GM19463 (cell line): ENCODE data around the gene FKBP9.
A peak's percentile ranks its signal among the peaks of the same experiment; 100 is the strongest.
"Not testable (repeated sequence)": the region's sequence is repeated elsewhere in the genome, so short reads cannot be mapped to it uniquely, and the experiment has no call there.

Experiments
- ATAC-seq: cut with Tn5 transposase; IDR thresholded peaks from one replicate; pipeline ENCODE4 v1.9.1; 2021; ENCODE audit warnings: mild to moderate bottlenecking, moderate library complexity; ENCODE audit not compliant: unreplicated experiment

Gene FKBP9

GRCh38 chr7:32947420-32947983 lies 9.7 kb upstream of the FKBP9 start:
- no peak for ATAC-seq

GRCh38 chr7:32948202-32948601 lies 9.0 kb upstream of the FKBP9 start:
- ATAC-seq: no peak

- no peak for ATAC-seq
Measured at GRCh38 chr7:32952876-32953275, 4.4 kb upstream of the FKBP9 start.

- no peak for ATAC-seq
Measured at GRCh38 chr7:32958046-32959025, 1.1 kb downstream of the FKBP9 start.

- not testable (repeated sequence) for ATAC-seq
Measured at GRCh38 chr7:32963880-32964301, 6.7 kb downstream of the FKBP9 start.

GRCh38 chr7:32964461-32965159 lies 7.4 kb downstream of the FKBP9 start:
- ATAC-seq: peak; percentile 99

GRCh38 chr7:32966489-32967267 lies 9.4 kb downstream of the FKBP9 start:
- not testable (repeated sequence) for ATAC-seq

- ATAC-seq: not testable (repeated sequence)
Measured at GRCh38 chr7:32967268-32967582, 10.0 kb downstream of the FKBP9 start.

- ATAC-seq: not testable (repeated sequence)
Measured at GRCh38 chr7:32971967-32972366, 14.7 kb downstream of the FKBP9 start.

GRCh38 chr7:32977159-32977558 lies 19.9 kb downstream of the FKBP9 start:
- not testable (repeated sequence) for ATAC-seq

- not testable (repeated sequence) for ATAC-seq
Measured at GRCh38 chr7:32979246-32979645, 22.0 kb downstream of the FKBP9 start.

GRCh38 chr7:32979902-32980301 lies 22.7 kb downstream of the FKBP9 start:
- not testable (repeated sequence) for ATAC-seq

GRCh38 chr7:32988148-32988547 lies 30.9 kb downstream of the FKBP9 start:
- peak; percentile 79 for ATAC-seq

- ATAC-seq: not testable (repeated sequence)
Measured at GRCh38 chr7:32991068-32991585, 33.9 kb downstream of the FKBP9 start.

- ATAC-seq: not testable (repeated sequence)
Measured at GRCh38 chr7:32991975-32992700, 34.9 kb downstream of the FKBP9 start.

- ATAC-seq: not testable (repeated sequence)
Measured at GRCh38 chr7:32992750-32993149, 35.5 kb downstream of the FKBP9 start.

- not testable (repeated sequence) for ATAC-seq
Measured at GRCh38 chr7:32997956-32998355, 40.7 kb downstream of the FKBP9 start.

GRCh38 chr7:32998361-32999171 lies 41.3 kb downstream of the FKBP9 start:
- ATAC-seq: not testable (repeated sequence)

GRCh38 chr7:32999380-32999779 lies 42.1 kb downstream of the FKBP9 start:
- not testable (repeated sequence) for ATAC-seq
